K562 (cell line): ENCODE measurements around the gene MMP1. TPM values are rescaled to one million over a fixed set of nuclear protein-coding genes. Genes with fewer than 3 reads are reported as not detected.

Source experiments
- ATAC-seq: fragments of 200-7000 bp; cut with Tn5 transposase; 3 replicates; pipeline ENCODE4 v1.9.1; 2020; ENCODE audit warnings: moderate library complexity
- BruUV-seq: library from RNA; stranded (reverse); fragments of 400-500 nt; replicated peaks from 2 replicates; lab custom pipeline; 2021; lab: Mats Ljungman, UMichigan
- CTCF ChIA-PET: fragments of 300-600 bp; formaldehyde crosslinking; extraction: SDS; loops from one replicate; lab custom pipeline; 2021; ENCODE audit warnings: low intra/inter-chr PET ratio; lab: Yijun Ruan, JAX
- POLR2A ChIA-PET: fragments of 300-600, 350-650 bp; sonication (Branson Sonifier 250); formaldehyde crosslinking; extraction: SDS; loops from one replicate; lab custom pipeline; 2021; ENCODE audit warnings: antibody characterized with exemption, inconsistent platforms; lab: Yijun Ruan, JAX
- DNase-seq, 4 experiments: peaks; one replicate each; pipeline versions ENCODE4 v3.0.0 to v3.0.0-alpha.2; 2011 to 2018; ENCODE audit warnings: low spot score in 3 of 4, mixed read lengths in 3 of 4; ENCODE audit errors: extremely low read depth in 1 of 4
- FAIRE-seq: peaks from 2 replicates; lab custom pipeline; 2011; peaks lifted over from hg19 to GRCh38; lab: Jason Lieb, UNC
- H2AFZ ChIP-seq: 2 replicates; pipeline ENCODE4 v1.6.0; 2011; ENCODE audit warnings: low read depth, low read length, control low read depth, inconsistent platforms
- H3K27ac ChIP-seq: fragments of 200-600 bp; 3 replicates; pipeline ENCODE4 v1.8.0; 2011; ENCODE audit warnings: low read depth, mild to moderate bottlenecking, control low read depth, inconsistent platforms, low read length, moderate library complexity, mixed read lengths; ENCODE audit errors: extremely low read depth
- H3K27me3 ChIP-seq, 2 experiments: fragments of 300-600 bp in 1 of 2; 2 replicates in 1 of 2; 3 replicates in 1 of 2; pipeline versions ENCODE4 v1.6.0 to v1.8.0; 2011; ENCODE audit warnings: inconsistent platforms in 2 of 2, low read length in 2 of 2, mild to moderate bottlenecking in 1 of 2, mixed read lengths in 1 of 2, moderate library complexity in 1 of 2; ENCODE audit not compliant: control insufficient read depth in 2 of 2, insufficient read depth in 2 of 2
- H3K36me3 ChIP-seq: fragments of 300-600 bp; 3 replicates; pipeline ENCODE4 v1.8.0; 2011; ENCODE audit warnings: mild to moderate bottlenecking, low read length, inconsistent platforms; ENCODE audit not compliant: control insufficient read depth, insufficient read depth
- H3K4me1 ChIP-seq, 2 experiments: fragments of 200-600 bp in 1 of 2; replicated peaks in 1 of 2; 2 replicates in 1 of 2; 3 replicates in 1 of 2; pipeline versions ENCODE4 v1.5.1 to v1.8.0; 2011; ENCODE audit warnings: inconsistent platforms in 2 of 2, low read length in 2 of 2, mild to moderate bottlenecking in 1 of 2, mixed read lengths in 1 of 2, moderate library complexity in 1 of 2; ENCODE audit not compliant: control insufficient read depth in 2 of 2, insufficient read depth in 2 of 2
- H3K4me2 ChIP-seq: 2 replicates; pipeline ENCODE4 v1.6.1; 2011; ENCODE audit warnings: low read length, control low read depth, inconsistent platforms, mixed read lengths; ENCODE audit not compliant: insufficient read depth
- H3K4me3 ChIP-seq: fragments of 200-600 bp; sonication (generic), shearing (Covaris generic); 2 replicates; pipeline ENCODE4 v1.5.1; 2016; ENCODE audit warnings: control low read depth, inconsistent platforms
- H3K79me2 ChIP-seq: fragments of 200-600 bp; 3 replicates; pipeline ENCODE4 v1.8.0; 2011; ENCODE audit warnings: low read length, inconsistent platforms; ENCODE audit not compliant: control insufficient read depth, insufficient read depth
- H3K9ac ChIP-seq, 2 experiments: 2 replicates each; pipeline versions ENCODE4 v1.6.0 to v1.6.1; 2011; ENCODE audit warnings: low read depth in 2 of 2, low read length in 2 of 2, control low read depth in 1 of 2, inconsistent platforms in 1 of 2, mild to moderate bottlenecking in 1 of 2, mixed read lengths in 1 of 2; ENCODE audit not compliant: insufficient read depth in 1 of 2
- H3K9me1 ChIP-seq: one replicate; pipeline ENCODE4 v1.6.0; 2011; ENCODE audit warnings: inconsistent platforms, mild to moderate bottlenecking, low read length, moderate library complexity; ENCODE audit not compliant: control insufficient read depth, insufficient read depth
- H3K9me3 ChIP-seq: replicated peaks from 2 replicates; pipeline ENCODE4 v1.5.1; 2011; ENCODE audit warnings: low read depth, low read length, inconsistent platforms; ENCODE audit not compliant: control insufficient read depth, insufficient read depth
- H4K20me1 ChIP-seq: replicated peaks from 2 replicates; pipeline ENCODE4 v1.6.1; 2011; ENCODE audit warnings: low read length, inconsistent platforms, mixed read lengths; ENCODE audit not compliant: control insufficient read depth, insufficient read depth
- ATF7 ChIP-seq: fragments of 450-650 bp; IDR thresholded peaks from 2 replicates; pipeline ENCODE4 v1.7.1; 2014; ENCODE audit warnings: mild to moderate bottlenecking, moderate library complexity
- E2F1 ChIP-seq: sonication (generic); formaldehyde crosslinking; IDR thresholded peaks from 2 replicates; pipeline ENCODE4 v1.8.1; 2023; ENCODE audit warnings: mild to moderate bottlenecking, missing genetic modification reagents, moderate library complexity
- EHMT2 ChIP-seq: fragments of 450-650 bp; IDR thresholded peaks from 2 replicates; pipeline ENCODE4 v1.6.1; 2018; ENCODE audit warnings: antibody characterized with exemption
- GATA2 ChIP-seq: sonication (generic); formaldehyde crosslinking; IDR thresholded peaks from 2 replicates; pipeline ENCODE4 v1.4.0; 2020; ENCODE audit warnings: mild to moderate bottlenecking, missing genetic modification reagents
- JUND ChIP-seq, 2 experiments: IDR thresholded peaks; 2 replicates in 1 of 2; 3 replicates in 1 of 2; pipeline ENCODE4 v1.6.1; 2011; ENCODE audit warnings: borderline replicate concordance in 2 of 2, low read depth in 2 of 2, low read length in 2 of 2, improper control_type of control experiment in 1 of 2, missing biosample characterization in 1 of 2, missing genetic modification characterization in 1 of 2, missing genetic modification reagents in 1 of 2
- KLF1 ChIP-seq: fragments of 450-650 bp; IDR thresholded peaks from 2 replicates; pipeline ENCODE4 v1.6.1; 2016; ENCODE audit warnings: missing genetic modification characterization, missing compliant biosample characterization
- NFRKB ChIP-seq: fragments of 450-650 bp; IDR thresholded peaks from 2 replicates; pipeline ENCODE4 v1.6.1; 2016; ENCODE audit warnings: low read depth
- SMAD2 ChIP-seq: fragments of 150-350 bp; IDR thresholded peaks from 2 replicates; pipeline ENCODE4 v1.6.1; 2014; ENCODE audit warnings: low read depth, mild to moderate bottlenecking, low read length
- SMARCC2 ChIP-seq: fragments of 450-650 bp; IDR thresholded peaks from 2 replicates; pipeline ENCODE4 v1.6.1; 2017; ENCODE audit warnings: antibody characterized with exemption, moderate library complexity, mild to moderate bottlenecking, low read depth
- TAF1 ChIP-seq: IDR thresholded peaks from 2 replicates; pipeline ENCODE4 v1.6.1; 2011; ENCODE audit warnings: mild to moderate bottlenecking, low read length, moderate library complexity; ENCODE audit not compliant: insufficient read depth, control insufficient read depth, severe bottlenecking; ENCODE audit errors: extremely low read depth
- TRIM24 ChIP-seq, 2 experiments: fragments of 450-650 bp; IDR thresholded peaks; 2 replicates each; pipeline ENCODE4 v1.6.1; 2016
- ZNF318 ChIP-seq, 2 experiments: fragments of 450-650 bp; IDR thresholded peaks; 2 replicates each; pipeline ENCODE4 v1.6.1; 2016; ENCODE audit warnings: mild to moderate bottlenecking in 2 of 2, borderline replicate concordance in 1 of 2, low read depth in 1 of 2, moderate library complexity in 1 of 2
- WGBS: fragments of 100-300 bp; shearing (Covaris generic); methylation state at CpG from one replicate; pipeline ENCODE4 v1.1.6; 2016; ENCODE audit warnings: low coverage, mixed read lengths; ENCODE audit not compliant: insufficient coverage; ENCODE audit errors: missing lambda C conversion rate; 5-methylcytosine and 5-hydroxymethylcytosine counted together
- in situ Hi-C: fragments of 300-500 bp; cut with MboI; formaldehyde crosslinking; loops from 4 replicates; pipeline ENCODE4 v1.15.0; 2018; ENCODE audit warnings: inconsistent platforms, mixed read lengths
- intact Hi-C: fragments of 100-400 bp; cut with micrococcal nuclease; formaldehyde crosslinking; loops from 2 replicates; pipeline ENCODE4 v1.14.2; 2022
- polyA plus RNA-seq, 8 experiments: library from polyadenylated mRNA; depleted of rRNA in 4 of 8; stranded (reverse) in 5 of 8; unstranded in 3 of 8; fragments of >200 nt; fragmentation: Nextera tagmentation in 2 of 8; fragmentation: Illumina TruSeq in 1 of 8; extraction: Ambion mirVana in 2 of 8; extraction: Trizol in 1 of 8; gene quantifications; 2 replicates each; pipeline versions ENCODE4 v1.2.1 to v1.2.3, GENCODE V29; 2011 to 2014; ENCODE audit warnings: inconsistent platforms in 1 of 8, missing spikeins in 1 of 8
- total RNA-seq, 7 experiments: library from RNA; depleted of rRNA in 6 of 7; stranded (reverse); fragments of >200 nt in 6 of 7; fragmentation: Illumina TruSeq in 2 of 7; extraction: Trizol in 2 of 7; gene quantifications; 2 replicates each; pipeline versions ENCODE4 v1.2.1 to v1.2.3, GENCODE V29; 2011 to 2021; ENCODE audit warnings: low replicate concordance in 1 of 7

MMP1 gene
- total and polyA plus RNA-seq, 9 of the 15 experiments (the other 6 are each of a cell fraction or from before 2014, with no cell fraction given): 0.06 to 0.33 (median 0.15) TPM; not detected in 2

GRCh38 chr11:102760344-102761035 is 37.5 kb downstream of the MMP1 start:
- H3K9me3 ChIP-seq: no peaks in the 10 kb centered on the region
- no peaks in the 10 kb centered on the region for H3K27me3 ChIP-seq
- ATAC-seq: no peak
- H3K4me2 ChIP-seq: no peak overlapping the region
- no peaks in the 10 kb centered on the region for H3K9me1 ChIP-seq
- no peak for DNase-seq
- no peaks in the 10 kb centered on the region for H3K79me2 ChIP-seq
- H3K36me3 ChIP-seq: no peaks in the 10 kb centered on the region
- BruUV-seq: no TSS peak
- POLR2A ChIA-PET: no interaction called here
- no peak overlapping the region for H3K9ac ChIP-seq
- in situ Hi-C loops: no loop called here
- H3K4me1 ChIP-seq: no peaks in the 10 kb centered on the region
- CTCF ChIA-PET: no interaction called here
- no peak for FAIRE-seq
- no peak overlapping the region for H3K27ac ChIP-seq
- H4K20me1 ChIP-seq: no peaks in the 10 kb centered on the region
- intact Hi-C loops: no loop called here
- no peak overlapping the region for H2AFZ ChIP-seq
- no peak overlapping the region for H3K4me3 ChIP-seq
- WGBS: 0% methylated on average over 4 of the region's 4 CpGs
- no peak for TF ChIP-seq GATA2 (CRISPR knock-in tag)
- TF ChIP-seq TAF1: no peak
- peak; percentile 78 to 85; a peak in 2 of 4 replicates for TF ChIP-seq TRIM24 (IDR thresholded peaks at IDR 0.05)
- 0 out of 2 replicates have a peak, but pooled peaks have one; percentile 19 for TF ChIP-seq JUND (IDR thresholded peaks at IDR 0.05; ENCODE audit: borderline replicate concordance, low read depth, low read length)
- peak; percentile 25; the same call in 1 of the 3 replicates for TF ChIP-seq JUND (tag; IDR thresholded peaks at IDR 0.05; ENCODE audit: borderline replicate concordance, low read depth, low read length)
- TF ChIP-seq SMARCC2: no peak
- TF ChIP-seq ATF7: peak; percentile 15; the same call in 1 of the 2 replicates
- TF ChIP-seq EHMT2: no peak
- 0 out of 4 replicates have a peak, but pooled peaks of 1 of the 2 experiments have one; percentile 63 for TF ChIP-seq ZNF318 (IDR thresholded peaks at IDR 0.05; ENCODE audit: borderline replicate concordance in 1 of 2, low read depth in 1 of 2)
- no peak for TF ChIP-seq SMAD2
- no peak for TF ChIP-seq E2F1 (CRISPR knock-in tag)
- no peak for TF ChIP-seq KLF1 (tag)
- no peak for TF ChIP-seq NFRKB
